Brain microvascular endothelial cell (primary cell): Measurements from ENCODE around the gene RTRAF.

ENCODE experiments used
- DNase-seq: peaks from one replicate; pipeline ENCODE4 v3.0.0-alpha.2; 2020
- H3K27ac ChIP-seq: fragments of 250-450 bp; sonication (Bioruptor Pico); 2 replicates; pipeline ENCODE4 v1.5.1; 2020; ENCODE audit warnings: mild to moderate bottlenecking, moderate library complexity
- H3K27me3 ChIP-seq: fragments of 250-450 bp; sonication (Bioruptor Pico); replicated peaks from 2 replicates; pipeline ENCODE4 v1.5.1; 2020; ENCODE audit warnings: mild to moderate bottlenecking
- H3K36me3 ChIP-seq: fragments of 250-450 bp; sonication (Bioruptor Pico); replicated peaks from 2 replicates; pipeline ENCODE4 v1.5.1; 2020; ENCODE audit warnings: mild to moderate bottlenecking
- H3K4me3 ChIP-seq: 2 replicates; pipeline ENCODE4 v1.5.1; 2011; ENCODE audit warnings: low read depth, mild to moderate bottlenecking, control low read depth, low read length, moderate library complexity
- CTCF ChIP-seq: IDR thresholded peaks from 2 replicates; pipeline ENCODE4 v1.5.1; 2011; ENCODE audit warnings: low read depth, mild to moderate bottlenecking, moderate library complexity, low read length, control low read depth, inconsistent platforms; ENCODE audit errors: missing control alignments
- in situ Hi-C: cut with HindIII; loops from 2 replicates; pipeline ENCODE4 v1.10.0; 2017; ENCODE audit warnings: low sequenced_read_pairs, low pct_ligation_motif_present

RTRAF gene

GRCh38 chr14:51963286-51963685 is 26.1 kb upstream of the RTRAF start:
- no peak for TF ChIP-seq CTCF
- no peak for DNase-seq
- Histone ChIP-seq H3K27ac (no peak overlapping the region), H3K4me3 (peak overlapping the region; percentile 16), H3K36me3 (no peaks in the 10 kb centered on the region), H3K27me3 (no peaks in the 10 kb centered on the region)
- in situ Hi-C loops, result no loop called here

GRCh38 chr14:51967521-51967920 is 21.8 kb upstream of the RTRAF start:
- Histone ChIP-seq H3K4me3 (no peak overlapping the region), H3K27me3 (no peaks in the 10 kb centered on the region), H3K27ac (no peak overlapping the region), H3K36me3 (no peaks in the 10 kb centered on the region)
- no peak for DNase-seq
- TF ChIP-seq CTCF, result no peak
- in situ Hi-C loops, result no loop called here

GRCh38 chr14:51969852-51970540 is 19.4 kb upstream of the RTRAF start:
- Histone ChIP-seq H3K4me3 (no peak overlapping the region), H3K27me3 (no peaks in the 10 kb centered on the region), H3K36me3 (no peaks in the 10 kb centered on the region), H3K27ac (no peak overlapping the region)
- TF ChIP-seq CTCF, result no peak
- in situ Hi-C loops, result no loop called here
- no peak for DNase-seq

- no peak for DNase-seq
- TF ChIP-seq CTCF, result no peak
- in situ Hi-C loops, result no loop called here
- H3K4me3 ChIP-seq, result no peak overlapping the region
- H3K36me3 ChIP-seq, result no peaks in the 10 kb centered on the region
- H3K27ac ChIP-seq, result no peak overlapping the region
- no peaks in the 10 kb centered on the region for H3K27me3 ChIP-seq
Measured at GRCh38 chr14:51972566-51972965, 16.8 kb upstream of the RTRAF start.

GRCh38 chr14:51977075-51977474 is 12.3 kb upstream of the RTRAF start:
- Histone ChIP-seq H3K27me3 (no peaks in the 10 kb centered on the region), H3K4me3 (no peak overlapping the region), H3K27ac (no peak overlapping the region), H3K36me3 (no peaks in the 10 kb centered on the region)
- DNase-seq, result no peak
- in situ Hi-C loops, result no loop called here
- TF ChIP-seq CTCF, result no peak

- no peak for TF ChIP-seq CTCF
- H3K27ac ChIP-seq, result no peak overlapping the region
- no peaks in the 10 kb centered on the region for H3K27me3 ChIP-seq
- no peak for DNase-seq
- no peaks in the 10 kb centered on the region for H3K36me3 ChIP-seq
- in situ Hi-C loops, result no loop called here
- no peak overlapping the region for H3K4me3 ChIP-seq
Measured at GRCh38 chr14:51978681-51979085, 10.7 kb upstream of the RTRAF start.
